ENCODE results near the gene GKAP1. TPM values are rescaled to one million over a fixed set of nuclear protein-coding genes. Genes with fewer than 3 reads are reported as not detected.

Gene GKAP1
- total and polyA plus RNA-seq, 2 donors (not counting 3 experiments of a cell fraction or from before 2014, with no cell fraction given), result 1.3 to 2.5 TPM

- Histone ChIP-seq H3K27ac (ENCODE audit: insufficient read depth, low read depth, low read length) (no peak overlapping the region), H3K79me2 (ENCODE audit: control insufficient read depth, insufficient read depth, low read length) (peaks cover 100% of the 10 kb centered on the region), H3K9ac (replicated peaks; ENCODE audit: extremely low read depth, insufficient read depth, low read length) (no peak overlapping the region), H3K4me3 (replicated peaks in 1 of 3; ENCODE audit: insufficient read depth in 1 of 3, low read depth in 1 of 3, low read length in 3 of 3) (no peak overlapping the region), H3K4me2 (ENCODE audit: insufficient read depth, low read length) (no peak overlapping the region), H3K4me1 (ENCODE audit: control insufficient read depth, extremely low read depth, insufficient read depth, low read length) (no peaks in the 10 kb centered on the region), H3K27me3 (ENCODE audit: control insufficient read depth in 2 of 2, insufficient read depth in 2 of 2, low read length in 2 of 2) (no peaks in the 10 kb centered on the region), H3K36me3 (ENCODE audit: control insufficient read depth in 2 of 2, extremely low read depth in 1 of 2, insufficient read depth in 2 of 2, low read length in 2 of 2) (no peaks in the 10 kb centered on the region), H3K9me3 (replicated peaks; ENCODE audit: control insufficient read depth, insufficient read depth, low read length) (no peaks in the 10 kb centered on the region), H3K9me1 (replicated peaks; ENCODE audit: control insufficient read depth, extremely low read depth, insufficient read depth, low read length) (no peaks in the 10 kb centered on the region), H4K20me1 (replicated peaks; ENCODE audit: control insufficient read depth, extremely low read depth, insufficient read depth, low read length) (peaks cover 32% of the 10 kb centered on the region), H2AFZ (ENCODE audit: low read depth, low read length) (no peak overlapping the region)
- TF ChIP-seq MAX (IDR thresholded peaks at IDR 0.05; ENCODE audit: insufficient read depth, insufficient read length) (no peak), EZH2 (IDR thresholded peaks at IDR 0.05; ENCODE audit: borderline replicate concordance, low read depth, low read length, severe bottlenecking) (no peak), FOS (IDR thresholded peaks at IDR 0.05; ENCODE audit: borderline replicate concordance, insufficient read depth, low read length) (no peak), GATA2 (IDR thresholded peaks at IDR 0.05; ENCODE audit: insufficient read depth, insufficient read length, low read depth, low read length) (no peak), POLR2AphosphoS5 (IDR thresholded peaks at IDR 0.05; ENCODE audit: insufficient read depth, low read depth, low read length) (no peak)
- TF ChIP-seq, protein P1, sequence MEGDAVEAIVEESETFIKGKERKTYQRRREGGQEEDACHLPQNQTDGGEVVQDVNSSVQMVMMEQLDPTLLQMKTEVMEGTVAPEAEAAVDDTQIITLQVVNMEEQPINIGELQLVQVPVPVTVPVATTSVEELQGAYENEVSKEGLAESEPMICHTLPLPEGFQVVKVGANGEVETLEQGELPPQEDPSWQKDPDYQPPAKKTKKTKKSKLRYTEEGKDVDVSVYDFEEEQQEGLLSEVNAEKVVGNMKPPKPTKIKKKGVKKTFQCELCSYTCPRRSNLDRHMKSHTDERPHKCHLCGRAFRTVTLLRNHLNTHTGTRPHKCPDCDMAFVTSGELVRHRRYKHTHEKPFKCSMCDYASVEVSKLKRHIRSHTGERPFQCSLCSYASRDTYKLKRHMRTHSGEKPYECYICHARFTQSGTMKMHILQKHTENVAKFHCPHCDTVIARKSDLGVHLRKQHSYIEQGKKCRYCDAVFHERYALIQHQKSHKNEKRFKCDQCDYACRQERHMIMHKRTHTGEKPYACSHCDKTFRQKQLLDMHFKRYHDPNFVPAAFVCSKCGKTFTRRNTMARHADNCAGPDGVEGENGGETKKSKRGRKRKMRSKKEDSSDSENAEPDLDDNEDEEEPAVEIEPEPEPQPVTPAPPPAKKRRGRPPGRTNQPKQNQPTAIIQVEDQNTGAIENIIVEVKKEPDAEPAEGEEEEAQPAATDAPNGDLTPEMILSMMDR (IDR thresholded peaks at IDR 0.05; ENCODE audit: extremely low read depth in 1 of 2, insufficient read depth in 1 of 2, low read depth in 1 of 2, low read length in 2 of 2), result no peak
- dilution Hi-C loops (cut with MboI; ENCODE audit: extremely low pct_ligation_motif_present, low sequenced_read_pairs), result no loop called here
- BruUV-seq (replicated peaks), result no TSS peak
- ChIA-PET CTCF (interaction anchor here (1.1 to 1.9 kb wide), 2 partner anchors 12 to 15 kb away, joined by 3 to 5 read pairs; no protein-coding TSS in a partner anchor), POLR2A (no interaction called here)
- intact Hi-C loops (cut with micrococcal nuclease), result no loop called here
- DNase-seq (ENCODE audit: low read depth, low spot score) (no peak), FAIRE-seq (no peak)
These were observed 126.1 kb downstream of the GKAP1 start for GRCh38 chr9:83691492-83691891.

Other genes with a start within 250 kb of the GKAP1 start
- 3.4 and 4.5 TPM in 2 replicates for gene IDNK, start 194.6 kb downstream of the GKAP1 start, total RNA-seq
- 2.4 and 2.7 TPM in 2 replicates for gene IDNK, start 194.6 kb downstream of the GKAP1 start, polyA plus RNA-seq
- 101 and 110 TPM in 2 replicates for gene UBQLN1, start 109.8 kb downstream of the GKAP1 start, total RNA-seq
- 61.1 and 66.1 TPM in 2 replicates for gene UBQLN1, start 109.8 kb downstream of the GKAP1 start, polyA plus RNA-seq
- 3.2 and 3.5 TPM in 2 replicates for gene KIF27, start 103.7 kb upstream of the GKAP1 start, total RNA-seq
- gene KIF27, start 103.7 kb upstream of the GKAP1 start, polyA plus RNA-seq, result 0.16 and 0.28 TPM in 2 replicates
- 653 and 663 TPM in 2 replicates for gene HNRNPK, start 162.4 kb upstream of the GKAP1 start, total RNA-seq
- 341 and 399 TPM in 2 replicates for gene HNRNPK, start 162.4 kb upstream of the GKAP1 start, polyA plus RNA-seq
- 11.4 and 11.5 TPM in 2 replicates for gene RMI1, start 163.0 kb upstream of the GKAP1 start, total RNA-seq
- 0.46 and 1.1 TPM in 2 replicates for gene RMI1, start 163.0 kb upstream of the GKAP1 start, polyA plus RNA-seq